HG02759 (cell line): ENCODE data around the gene GRID2.

Experiments
- ATAC-seq: cut with Tn5 transposase; IDR thresholded peaks from one replicate; pipeline ENCODE4 v1.9.1; 2021; ENCODE audit warnings: mild to moderate bottlenecking, moderate library complexity; ENCODE audit not compliant: unreplicated experiment

Gene GRID2

GRCh38 chr4:92885632-92886031 lies 581.9 kb downstream of the GRID2 start:
- ATAC-seq = no peak

GRCh38 chr4:92952426-92952825 lies 648.7 kb downstream of the GRID2 start:
- ATAC-seq = no peak

DNA sequence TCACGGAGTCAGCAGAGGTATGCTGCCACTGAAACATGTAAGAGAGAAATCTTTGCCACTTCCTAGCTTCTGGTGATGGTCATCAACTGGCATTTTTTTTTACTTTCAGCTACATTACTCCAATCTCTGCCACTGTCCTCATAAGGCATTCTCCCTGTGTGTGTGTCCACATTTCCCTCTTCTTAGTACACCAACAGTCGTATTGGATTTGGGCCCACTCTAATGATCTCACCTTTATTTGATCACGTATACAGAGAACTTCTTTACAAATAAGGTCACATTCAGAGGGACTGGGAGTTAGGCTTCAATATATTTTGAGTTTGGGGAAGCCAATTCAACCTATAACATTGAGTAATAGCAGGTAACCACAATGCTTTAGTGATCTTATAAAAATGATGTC lies 649.1 kb downstream of the GRID2 start:
- no peak for ATAC-seq

- no peak for ATAC-seq
Observed at GRCh38 chr4:92953462-92953861, 649.7 kb downstream of the GRID2 start.

DNA sequence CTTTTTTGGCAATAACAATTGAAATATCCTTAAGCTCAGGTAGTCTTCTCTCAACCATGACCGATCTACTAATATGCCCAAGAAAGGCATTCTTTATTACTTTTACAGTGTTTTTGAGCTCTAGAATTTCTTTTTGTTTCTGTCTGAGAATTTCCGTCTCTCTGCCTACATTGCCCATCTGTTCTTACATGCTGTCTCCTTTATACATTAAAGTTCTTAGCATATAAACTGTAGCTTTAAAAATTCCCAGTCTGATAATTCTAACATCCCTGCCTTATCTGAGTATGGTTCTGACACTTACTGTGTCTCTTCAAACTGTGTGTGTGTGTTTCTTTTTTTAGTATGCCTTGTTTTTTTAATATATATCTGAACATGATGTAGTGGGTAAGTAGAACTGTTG lies 658.1 kb downstream of the GRID2 start:
- no peak for ATAC-seq

GRCh38 chr4:92962831-92963230 lies 659.1 kb downstream of the GRID2 start:
- ATAC-seq = no peak

- ATAC-seq = no peak
Observed at GRCh38 chr4:92968556-92968955, 664.8 kb downstream of the GRID2 start.

- no peak for ATAC-seq
Observed at GRCh38 chr4:92968996-92969395, 665.2 kb downstream of the GRID2 start.

- ATAC-seq = no peak
Observed at GRCh38 chr4:92969650-92970379, 666.0 kb downstream of the GRID2 start.

DNA sequence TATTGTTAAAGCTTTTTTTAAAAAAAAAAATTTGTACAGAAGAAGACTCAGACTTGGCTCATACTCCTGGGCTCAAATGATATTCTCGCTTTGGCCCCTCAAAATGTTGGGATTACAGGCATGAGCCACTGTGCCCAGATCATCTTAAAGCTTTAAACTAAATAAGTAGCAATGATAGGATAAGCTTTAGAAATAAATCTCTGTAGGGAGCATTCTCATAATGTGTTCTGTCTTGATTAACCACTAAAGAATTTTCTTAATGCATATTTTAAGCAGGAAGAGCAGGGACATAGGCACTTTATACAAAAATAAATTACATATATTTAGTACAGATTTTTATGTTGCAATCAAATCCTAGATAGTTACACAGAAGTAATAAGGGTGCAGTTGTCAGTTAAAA lies 667.2 kb downstream of the GRID2 start:
- no peak for ATAC-seq

GRCh38 chr4:92988301-92988700 lies 684.5 kb downstream of the GRID2 start:
- ATAC-seq = no peak

GRCh38 chr4:92992758-92993157 lies 689.0 kb downstream of the GRID2 start:
- no peak for ATAC-seq

DNA sequence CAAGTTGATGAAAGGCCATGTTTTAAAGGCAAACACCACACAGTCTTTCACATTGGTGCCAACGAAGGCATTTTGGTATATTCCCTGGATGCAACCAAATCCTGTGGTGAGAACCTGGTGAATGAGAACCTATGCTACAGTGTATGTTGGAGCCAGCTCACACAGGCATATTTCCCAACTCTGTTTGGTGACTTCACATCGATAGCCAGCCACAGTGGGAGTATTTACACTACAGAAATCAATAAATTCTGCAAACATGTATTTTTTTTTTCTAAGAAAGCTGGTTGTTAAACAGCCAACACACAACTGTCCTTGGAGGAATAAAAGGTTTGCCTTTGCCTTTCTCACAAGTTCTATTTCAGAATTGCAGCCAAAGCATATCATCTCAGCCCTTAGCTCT lies 691.0 kb downstream of the GRID2 start:
- no peak for ATAC-seq

- ATAC-seq = no peak
Observed at GRCh38 chr4:92996533-92996932, 692.8 kb downstream of the GRID2 start.

- ATAC-seq = no peak
Observed at GRCh38 chr4:93000910-93001309, 697.1 kb downstream of the GRID2 start.

DNA sequence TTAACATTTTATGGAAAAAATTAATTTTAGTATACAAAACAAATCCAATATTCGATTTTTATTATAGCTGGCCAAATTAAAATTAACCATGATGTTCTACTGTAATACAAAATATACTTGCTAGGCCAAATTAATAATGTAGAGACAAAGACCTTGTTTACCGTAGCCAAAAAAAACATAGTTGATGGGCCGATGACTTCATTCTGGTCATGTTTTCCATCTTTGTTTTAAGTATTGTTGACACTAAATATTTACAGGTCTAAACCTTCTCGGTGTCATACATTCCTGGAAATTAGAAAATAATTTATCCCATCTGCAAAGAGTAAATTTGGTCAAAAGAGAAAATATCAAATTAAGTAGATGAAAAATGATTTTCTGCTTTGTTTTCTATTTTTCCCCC lies 698.5 kb downstream of the GRID2 start:
- no peak for ATAC-seq

- no peak for ATAC-seq
Observed at GRCh38 chr4:93016350-93016749, 712.6 kb downstream of the GRID2 start.

DNA sequence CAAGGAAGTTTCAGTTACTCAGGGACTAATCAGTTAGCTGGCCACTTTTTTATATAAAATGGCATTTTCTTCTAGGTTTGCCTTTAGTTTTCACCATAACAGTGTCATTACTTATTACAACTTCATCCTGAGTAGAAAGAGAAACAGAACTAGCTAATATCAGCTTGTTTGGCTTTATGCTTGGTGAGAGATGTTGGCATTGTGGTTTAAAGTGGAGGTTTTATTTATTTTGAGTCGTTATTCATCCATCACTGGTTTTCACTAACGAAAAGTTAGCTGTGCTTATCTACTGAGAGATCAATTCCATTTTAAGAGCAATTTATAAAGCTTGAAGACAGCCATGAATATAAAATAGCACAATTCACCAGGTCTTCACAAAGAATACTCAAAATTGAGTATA lies 714.5 kb downstream of the GRID2 start:
- ATAC-seq = no peak

DNA sequence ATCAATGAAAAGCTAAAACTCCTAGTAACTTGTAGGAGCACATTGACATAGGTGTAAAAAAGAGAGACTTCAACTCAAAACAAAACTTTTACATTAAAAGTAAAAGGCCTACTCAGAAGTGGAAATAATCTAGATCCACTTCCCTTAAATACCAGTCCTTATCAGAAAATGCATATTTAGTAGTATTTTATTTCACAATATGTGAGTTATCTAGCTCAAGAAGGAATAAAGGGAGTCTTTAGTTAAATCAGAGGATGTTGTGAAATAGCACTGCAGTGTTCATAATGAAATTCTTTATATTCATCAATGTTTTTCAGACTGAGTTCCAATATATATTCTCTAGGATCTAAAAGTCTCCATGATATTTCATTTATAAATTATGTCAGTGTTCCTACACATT lies 715.0 kb downstream of the GRID2 start:
- no peak for ATAC-seq

DNA sequence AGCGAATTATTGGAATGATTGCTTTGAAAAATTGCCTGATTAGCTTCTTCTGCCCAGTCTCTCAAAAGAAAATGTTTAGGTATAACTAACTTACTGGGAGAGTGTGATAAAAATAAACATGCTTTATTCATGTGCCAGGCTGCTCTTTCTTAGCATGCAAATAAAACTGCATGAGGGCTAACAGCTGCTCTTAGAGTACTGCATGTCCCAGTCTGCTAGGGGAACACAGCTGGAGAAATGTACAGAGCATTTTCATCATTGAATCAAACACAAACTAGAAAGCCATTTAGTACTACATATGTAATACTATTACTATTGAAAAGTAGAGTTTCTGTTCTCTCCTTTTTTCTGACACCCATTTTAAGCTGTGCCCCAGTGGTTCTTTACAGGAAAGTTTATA lies 726.0 kb downstream of the GRID2 start:
- ATAC-seq = no peak

GRCh38 chr4:93030670-93031069 lies 726.9 kb downstream of the GRID2 start:
- no peak for ATAC-seq

GRCh38 chr4:93031431-93032098 lies 727.8 kb downstream of the GRID2 start:
- ATAC-seq = no peak

DNA sequence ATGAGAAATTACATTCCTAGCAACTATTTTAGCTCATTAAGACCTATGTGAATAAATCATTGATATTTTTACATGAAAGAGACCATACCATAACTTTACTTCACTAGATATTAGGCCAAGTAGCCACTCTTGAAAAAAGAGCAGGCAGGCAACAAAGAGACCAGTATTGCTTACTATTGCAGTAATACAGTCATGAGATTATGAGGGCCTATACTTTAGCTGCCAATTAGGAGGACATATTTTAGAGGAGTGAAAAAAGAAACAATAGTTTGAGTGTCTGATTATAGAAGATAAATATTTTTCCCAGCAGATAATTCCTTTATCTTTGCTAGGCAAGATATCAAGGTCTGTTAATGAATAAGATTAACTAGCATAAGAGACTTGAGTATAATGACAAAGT lies 739.0 kb downstream of the GRID2 start:
- ATAC-seq = no peak
